HepG2 (cell line): ENCODE measurements around the gene SOCS7. TPM values are rescaled to one million over a fixed set of nuclear protein-coding genes. Genes with fewer than 3 reads are reported as not detected.

Experiments
- ATAC-seq: fragments of 200-7000 bp; cut with Tn5 transposase; 3 replicates; pipeline ENCODE4 v1.9.1; 2020; ENCODE audit warnings: mild to moderate bottlenecking, moderate library complexity
- BruUV-seq: library from RNA; stranded (reverse); fragments of 400-500 nt; replicated peaks from 2 replicates; lab custom pipeline; 2021; lab: Mats Ljungman, UMichigan
- CTCF ChIA-PET: fragments of 300-600 bp; formaldehyde crosslinking; extraction: SDS; loops from one replicate; lab custom pipeline; 2021; ENCODE audit warnings: low total read pairs, inconsistent platforms, low intra/inter-chr PET ratio; lab: Yijun Ruan, JAX
- POLR2A ChIA-PET: fragments of 350-600 bp; sonication (Branson Sonifier 250); formaldehyde crosslinking; loops from one replicate; lab custom pipeline; 2020; ENCODE audit warnings: antibody characterized with exemption, inconsistent platforms; lab: Yijun Ruan, JAX
- DNase-seq: peaks from one replicate; pipeline ENCODE4 v3.0.0-alpha.2; 2015; ENCODE audit warnings: low spot score
- FAIRE-seq: peaks from 3 replicates; lab custom pipeline; 2011; peaks lifted over from hg19 to GRCh38; lab: Jason Lieb, UNC
- H2AFZ ChIP-seq: one replicate; pipeline ENCODE4 v1.6.1; 2011; ENCODE audit warnings: low read length, inconsistent platforms
- H3K27ac ChIP-seq: fragments of 300-600 bp; 3 replicates; pipeline ENCODE4 v1.8.0; 2011; ENCODE audit warnings: mixed run types, mild to moderate bottlenecking, mixed read lengths, low read length, inconsistent platforms; ENCODE audit not compliant: insufficient read depth; ENCODE audit errors: extremely low read length
- H3K27me3 ChIP-seq, 2 experiments: fragments of 200-600 bp in 1 of 2; 2 replicates in 1 of 2; 3 replicates in 1 of 2; pipeline versions ENCODE4 v1.6.0 to v1.8.0; 2011; ENCODE audit warnings: low read length in 2 of 2, mild to moderate bottlenecking in 2 of 2, moderate library complexity in 2 of 2, inconsistent platforms in 1 of 2; ENCODE audit not compliant: insufficient read depth in 2 of 2, control insufficient read depth in 1 of 2
- H3K36me3 ChIP-seq, 2 experiments: fragments of 200-600 bp in 1 of 2; replicated peaks in 1 of 2; 2 replicates in 1 of 2; 3 replicates in 1 of 2; pipeline versions ENCODE4 v1.5.1 to v1.8.0; 2011; ENCODE audit warnings: low read length in 2 of 2, inconsistent platforms in 1 of 2; ENCODE audit not compliant: insufficient read depth in 2 of 2, control insufficient read depth in 1 of 2
- H3K4me1 ChIP-seq: 2 replicates; pipeline ENCODE4 v1.5.1; 2012; ENCODE audit warnings: low read length, inconsistent platforms; ENCODE audit not compliant: insufficient read depth
- H3K4me2 ChIP-seq: 2 replicates; pipeline ENCODE4 v1.6.0; 2011; ENCODE audit warnings: low read depth, low read length, inconsistent platforms
- H3K4me3 ChIP-seq, 3 experiments: fragments of 200-600 bp in 1 of 3; sonication (generic), shearing (Covaris generic) in 1 of 3; replicated peaks in 1 of 3; 2 replicates each; pipeline ENCODE4 v1.5.1; 2011 to 2016; ENCODE audit warnings: low read length in 3 of 3, inconsistent platforms in 2 of 3, low read depth in 2 of 3, mild to moderate bottlenecking in 2 of 3, control low read depth in 1 of 3, mixed read lengths in 1 of 3; ENCODE audit not compliant: insufficient read depth in 1 of 3
- H3K79me2 ChIP-seq: one replicate; pipeline ENCODE4 v1.6.1; 2011; ENCODE audit warnings: low read length, inconsistent platforms; ENCODE audit not compliant: insufficient read depth
- H3K9ac ChIP-seq: 2 replicates; pipeline ENCODE4 v1.6.0; 2011; ENCODE audit warnings: mild to moderate bottlenecking, low read depth, low read length, inconsistent platforms; ENCODE audit not compliant: insufficient read depth
- H3K9me3 ChIP-seq: 2 replicates; pipeline ENCODE4 v1.5.1; 2012; ENCODE audit warnings: mild to moderate bottlenecking, low read length
- H4K20me1 ChIP-seq: 2 replicates; pipeline ENCODE4 v1.6.0; 2011; ENCODE audit warnings: inconsistent platforms, mild to moderate bottlenecking, low read length, moderate library complexity; ENCODE audit not compliant: insufficient read depth
- KDM2A ChIP-seq: sonication (generic); formaldehyde crosslinking; IDR thresholded peaks from 2 replicates; pipeline ENCODE4 v1.4.0; 2020; ENCODE audit warnings: low read depth, missing genetic modification reagents, borderline replicate concordance
- NR2C2 ChIP-seq: sonication (generic); formaldehyde crosslinking; IDR thresholded peaks from 2 replicates; pipeline ENCODE4 v1.4.0; 2020; ENCODE audit warnings: missing genetic modification reagents, mild to moderate bottlenecking, moderate library complexity, borderline replicate concordance
- SIN3B ChIP-seq: fragments of 150-350 bp; IDR thresholded peaks from 2 replicates; pipeline ENCODE4 v1.6.1; 2014; ENCODE audit warnings: low read length
- ZKSCAN1 ChIP-seq: fragments of 150-350 bp; IDR thresholded peaks from 2 replicates; pipeline ENCODE4 v1.6.1; 2014; ENCODE audit warnings: low read length
- ZSCAN22 ChIP-seq: sonication (generic); formaldehyde crosslinking; IDR thresholded peaks from 2 replicates; pipeline ENCODE4 v1.4.0; 2020; ENCODE audit warnings: mild to moderate bottlenecking, missing genetic modification reagents
- WGBS: methylation state at CpG from one replicate; pipeline ENCODE4 v1.1.6; 2017; ENCODE audit warnings: low lambda C conversion rate; 5-methylcytosine and 5-hydroxymethylcytosine counted together
- in situ Hi-C: cut with HindIII; loops from 2 replicates; pipeline ENCODE4 v1.10.0; 2017; ENCODE audit warnings: low pct_unique_long_range_greater_than_20kb; ENCODE audit not compliant: extremely low pct_ligation_motif_present
- intact Hi-C: fragments of 100-400 bp; cut with micrococcal nuclease; formaldehyde crosslinking; loops from one replicate; pipeline ENCODE4 v1.10.0; 2022; ENCODE audit not compliant: unreplicated experiment
- polyA plus RNA-seq, 8 experiments: library from polyadenylated mRNA; depleted of rRNA in 3 of 8; stranded (reverse) in 7 of 8; unstranded in 1 of 8; fragments of >200 nt; fragmentation: Illumina TruSeq in 4 of 8; extraction: Trizol in 4 of 8; gene quantifications; 2 replicates each; pipeline versions ENCODE4 v1.2.1 to v1.2.3, GENCODE V29; 2011 to 2016; ENCODE audit warnings: low read depth in 4 of 8, missing spikeins in 1 of 8, mixed read lengths in 1 of 8; ENCODE audit not compliant: insufficient read depth in 1 of 8
- total RNA-seq, 5 experiments: library from RNA; depleted of rRNA; stranded (reverse); fragments of >200 nt; fragmentation: Illumina TruSeq; extraction: Trizol; gene quantifications; 2 replicates each; pipeline ENCODE4 v1.2.3, GENCODE V29; 2016; ENCODE audit warnings: low read depth in 1 of 5

SOCS7 gene
- total and polyA plus RNA-seq, 2 of the 13 experiments (the other 11 are each of a cell fraction or from before 2014, with no cell fraction given): 19.2 to 24.2 TPM

GRCh38 chr17:38447502-38448085, 96.0 kb downstream of the SOCS7 start:
- no peak overlapping the region for H3K9ac ChIP-seq
- no peak for FAIRE-seq
- H3K4me1 ChIP-seq: peaks cover 33% of the 10 kb centered on the region
- no peak overlapping the region for H3K4me3 ChIP-seq
- 0% methylated on average over 1 of the region's 2 CpGs for WGBS
- no peak overlapping the region for H3K27ac ChIP-seq
- ATAC-seq: no peak
- no peaks in the 10 kb centered on the region for H3K9me3 ChIP-seq
- H3K36me3 ChIP-seq: no peaks in the 10 kb centered on the region
- peaks cover 5 to 62% of the 10 kb centered on the region in 2 experiments; a peak in 4 of 5 replicates for H3K27me3 ChIP-seq
- intact Hi-C loops: no loop called here
- H2AFZ ChIP-seq: no peak overlapping the region
- POLR2A ChIA-PET: no interaction called here
- no peak overlapping the region for H3K4me2 ChIP-seq
- TF ChIP-seq ZSCAN22 (CRISPR knock-in tag) (peak; percentile 96), SIN3B (no peak)
- TF ChIP-seq, all 625 proteins: peak for 1
- no peak for DNase-seq
- H3K79me2 ChIP-seq: no peaks in the 10 kb centered on the region
- H4K20me1 ChIP-seq: no peaks in the 10 kb centered on the region; the same call in 1 of the 2 replicates
- CTCF ChIA-PET: no interaction called here
- no TSS peak for BruUV-seq
- in situ Hi-C loops: no loop called here

GRCh38 chr17:38448208-38448771, 96.6 kb downstream of the SOCS7 start:
- BruUV-seq: no TSS peak
- no peak for FAIRE-seq
- POLR2A ChIA-PET: no interaction called here

More at GRCh38 chr17:38448208-38448771, 96.6 kb downstream of the SOCS7 start:
- Histone ChIP-seq H3K4me1 (peaks cover 33% of the 10 kb centered on the region), H3K4me2 (no peak overlapping the region), H3K27me3 (peaks cover 7 to 63% of the 10 kb centered on the region in 2 experiments; a peak in 4 of 5 replicates), H3K79me2 (no peaks in the 10 kb centered on the region), H3K9me3 (no peaks in the 10 kb centered on the region), H4K20me1 (no peaks in the 10 kb centered on the region; the same call in 1 of the 2 replicates), H3K9ac (no peak overlapping the region), H3K27ac (no peak overlapping the region), H3K4me3 (no peak overlapping the region), H3K36me3 (no peaks in the 10 kb centered on the region), H2AFZ (no peak overlapping the region)
- WGBS: 32% methylated on average over 9 of the region's 9 CpGs
- CTCF ChIA-PET: no interaction called here
- TF ChIP-seq ZKSCAN1 (peak; percentile 44; the same call in 1 of the 2 replicates), NR2C2 (CRISPR knock-in tag) (no peak), KDM2A (CRISPR knock-in tag) (no peak)
- intact Hi-C loops (no loop called here), in situ Hi-C loops (no loop called here)
- no peak for ATAC-seq
- no peak for DNase-seq
